K562 (cell line): ENCODE data around the gene SPATA31C2. TPM values are rescaled to one million over a fixed set of nuclear protein-coding genes. Genes with fewer than 3 reads are reported as not detected.

Source experiments
- CBX1 ChIP-seq: sonication (generic); IDR thresholded peaks from 2 replicates; pipeline ENCODE4 v1.6.1; 2016; ENCODE audit warnings: antibody characterized with exemption, low read depth, mild to moderate bottlenecking
- CTCF ChIP-seq, 3 experiments: IDR thresholded peaks in 2 of 3; conservative IDR thresholded peaks in 1 of 3; 2 replicates each; pipeline ENCODE4 v1.5.1; 2011 to 2012; ENCODE audit warnings: low read length in 3 of 3, mild to moderate bottlenecking in 3 of 3, control low read depth in 2 of 3, improper control_type of control experiment in 1 of 3, inconsistent platforms in 1 of 3, low read depth in 1 of 3, mixed read lengths in 1 of 3, moderate library complexity in 1 of 3; ENCODE audit not compliant: insufficient read depth in 2 of 3
- MLLT1 ChIP-seq, 2 experiments: fragments of 450-650 bp; IDR thresholded peaks; 2 replicates each; pipeline ENCODE4 v1.6.1; 2016
- PBX2 ChIP-seq, 2 experiments: IDR thresholded peaks in 1 of 2; conservative IDR thresholded peaks in 1 of 2; 2 replicates each; pipeline ENCODE4 v1.6.1; 2016; ENCODE audit warnings: low read depth in 2 of 2, mild to moderate bottlenecking in 1 of 2, missing compliant biosample characterization in 1 of 2, missing genetic modification characterization in 1 of 2, moderate library complexity in 1 of 2
- RB1 ChIP-seq: fragments of 450-650 bp; IDR thresholded peaks from 2 replicates; pipeline ENCODE4 v1.6.1; 2017; ENCODE audit warnings: low read depth, mild to moderate bottlenecking
- USF1 ChIP-seq: sonication (generic); formaldehyde crosslinking; IDR thresholded peaks from 2 replicates; pipeline ENCODE4 v1.9.0; 2022; ENCODE audit warnings: mild to moderate bottlenecking, missing genetic modification reagents
- ZBTB12 ChIP-seq: fragments of 250-450 bp; sonication (Bioruptor Pico); IDR thresholded peaks from 2 replicates; pipeline ENCODE4 v1.4.0; 2020
- ZNF277 ChIP-seq: fragments of 250-450 bp; sonication (Bioruptor Pico); IDR thresholded peaks from 2 replicates; pipeline ENCODE4 v1.8.0; 2022; ENCODE audit warnings: inconsistent platforms, mild to moderate bottlenecking, moderate library complexity, borderline replicate concordance
- ZNF561 ChIP-seq: fragments of 450-650 bp; formaldehyde crosslinking; conservative IDR thresholded peaks from 2 replicates; pipeline ENCODE4 v1.4.0; 2020; ENCODE audit warnings: mild to moderate bottlenecking, moderate library complexity
- ZNF592 ChIP-seq: fragments of 450-650 bp; IDR thresholded peaks from 2 replicates; pipeline ENCODE4 v1.6.1; 2017; ENCODE audit warnings: antibody characterized with exemption, mild to moderate bottlenecking
- ZNF778 ChIP-seq: fragments of 450-650 bp; formaldehyde crosslinking; IDR thresholded peaks from 2 replicates; pipeline ENCODE4 v1.4.0; 2020; ENCODE audit warnings: mild to moderate bottlenecking, moderate library complexity
- polyA plus RNA-seq, 8 experiments: library from polyadenylated mRNA; depleted of rRNA in 4 of 8; stranded (reverse) in 5 of 8; unstranded in 3 of 8; fragments of >200 nt; fragmentation: Nextera tagmentation in 2 of 8; fragmentation: Illumina TruSeq in 1 of 8; extraction: Ambion mirVana in 2 of 8; extraction: Trizol in 1 of 8; gene quantifications; 2 replicates each; pipeline versions ENCODE4 v1.2.1 to v1.2.3, GENCODE V29; 2011 to 2014; ENCODE audit warnings: inconsistent platforms in 1 of 8, missing spikeins in 1 of 8
- total RNA-seq, 7 experiments: library from RNA; depleted of rRNA in 6 of 7; stranded (reverse); fragments of >200 nt in 6 of 7; fragmentation: Illumina TruSeq in 2 of 7; extraction: Trizol in 2 of 7; gene quantifications; 2 replicates each; pipeline versions ENCODE4 v1.2.1 to v1.2.3, GENCODE V29; 2011 to 2021; ENCODE audit warnings: low replicate concordance in 1 of 7

Gene SPATA31C2
- total and polyA plus RNA-seq, 9 of the 15 experiments (the other 6 are each of a cell fraction or from before 2014, with no cell fraction given): 0.04 to 0.27 (median 0.16) TPM

- no peak for TF ChIP-seq PBX2 (CRISPR knock-in tag; IDR thresholded peaks at IDR 0.05; ENCODE audit: low read depth)
- no peak for TF ChIP-seq PBX2 (tag; conservative IDR thresholded peaks at IDR 0.05; ENCODE audit: low read depth)
- no peak for TF ChIP-seq USF1 (CRISPR knock-in tag)
- TF ChIP-seq ZNF561 (CRISPR knock-in tag): no peak
- TF ChIP-seq RB1: no peak
- TF ChIP-seq MLLT1 (IDR thresholded peaks at IDR 0.05): peak in 1 of 2 experiments; percentile 56; a peak in 1 of 4 replicates
- TF ChIP-seq ZNF592: peak; percentile 46; the same call in 1 of the 2 replicates
- TF ChIP-seq ZNF277 (CRISPR knock-in tag): no peak
- TF ChIP-seq CTCF (IDR thresholded peaks at IDR 0.05 in 2 of 3, conservative IDR thresholded peaks at IDR 0.05 in 1 of 3; ENCODE audit: insufficient read depth in 2 of 3, low read depth in 1 of 3, low read length in 3 of 3): peak; percentile 81 to 100 (median 99)
- no peak for TF ChIP-seq ZBTB12 (CRISPR knock-in tag)
- TF ChIP-seq CBX1: no peak
- no peak for TF ChIP-seq ZNF778 (CRISPR knock-in tag)
These were observed 35.2 kb upstream of the SPATA31C2 start (continued) for GRCh38 chr9:88173378-88173999.
